ENCODE data around the gene HNRNPF. TPM values are rescaled to one million over a fixed set of nuclear protein-coding genes. Genes with fewer than 3 reads are reported as not detected.

The HNRNPF gene
- total RNA-seq, 4 donors from 2014 or later = 154 to 229 (median 189) TPM

GRCh38 chr10:43384252-43385221 is 24.4 kb downstream of the HNRNPF start:
- peaks cover 7 to 50% (median 29%) of the 10 kb centered on the region in 3 donors for H3K36me3 ChIP-seq
- H3K27me3 ChIP-seq = no peaks in the 10 kb centered on the region
- no peak overlapping the region for H3K4me3 ChIP-seq
- TF ChIP-seq, protein P1, sequence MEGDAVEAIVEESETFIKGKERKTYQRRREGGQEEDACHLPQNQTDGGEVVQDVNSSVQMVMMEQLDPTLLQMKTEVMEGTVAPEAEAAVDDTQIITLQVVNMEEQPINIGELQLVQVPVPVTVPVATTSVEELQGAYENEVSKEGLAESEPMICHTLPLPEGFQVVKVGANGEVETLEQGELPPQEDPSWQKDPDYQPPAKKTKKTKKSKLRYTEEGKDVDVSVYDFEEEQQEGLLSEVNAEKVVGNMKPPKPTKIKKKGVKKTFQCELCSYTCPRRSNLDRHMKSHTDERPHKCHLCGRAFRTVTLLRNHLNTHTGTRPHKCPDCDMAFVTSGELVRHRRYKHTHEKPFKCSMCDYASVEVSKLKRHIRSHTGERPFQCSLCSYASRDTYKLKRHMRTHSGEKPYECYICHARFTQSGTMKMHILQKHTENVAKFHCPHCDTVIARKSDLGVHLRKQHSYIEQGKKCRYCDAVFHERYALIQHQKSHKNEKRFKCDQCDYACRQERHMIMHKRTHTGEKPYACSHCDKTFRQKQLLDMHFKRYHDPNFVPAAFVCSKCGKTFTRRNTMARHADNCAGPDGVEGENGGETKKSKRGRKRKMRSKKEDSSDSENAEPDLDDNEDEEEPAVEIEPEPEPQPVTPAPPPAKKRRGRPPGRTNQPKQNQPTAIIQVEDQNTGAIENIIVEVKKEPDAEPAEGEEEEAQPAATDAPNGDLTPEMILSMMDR (IDR thresholded peaks at IDR 0.05) = no peak
- no peak for TF ChIP-seq POLR2A (IDR thresholded peaks at IDR 0.05)
- intact Hi-C loops (cut with DNase I) = no loop called here
- H3K9me3 ChIP-seq = no peaks in the 10 kb centered on the region
- H3K27ac ChIP-seq = no peak overlapping the region
- 82 to 85% methylated on average over 10 of the region's 10 CpGs for WGBS, 2 donors
- no peak for DNase-seq
- no peaks in the 10 kb centered on the region for H3K4me1 ChIP-seq

GRCh38 chr10:43383204-43383971 is 25.6 kb downstream of the HNRNPF start:
- 51 to 73% methylated on average over 9 to 14 of the region's 14 CpGs for WGBS, 2 donors
- intact Hi-C loops (cut with DNase I) = no loop called here
- peaks cover 7 to 38% (median 25%) of the 10 kb centered on the region in 3 donors for H3K36me3 ChIP-seq
- no peaks in the 10 kb centered on the region for H3K4me1 ChIP-seq
- H3K27me3 ChIP-seq = no peaks in the 10 kb centered on the region
- no peak for DNase-seq
- H3K9me3 ChIP-seq = no peaks in the 10 kb centered on the region
- H3K27ac ChIP-seq = no peak overlapping the region
- no peak for TF ChIP-seq POLR2A (IDR thresholded peaks at IDR 0.05)
- TF ChIP-seq, protein P1 (IDR thresholded peaks at IDR 0.05) = no peak
- H3K4me3 ChIP-seq = no peak overlapping the region

GRCh38 chr10:43380610-43381222 is 28.3 kb downstream of the HNRNPF start:
- Histone ChIP-seq H3K27me3 (no peaks in the 10 kb centered on the region), H3K4me1 (no peaks in the 10 kb centered on the region), H3K4me3 (no peak overlapping the region), H3K27ac (no peak overlapping the region), H3K36me3 (peaks cover 0 to 12% (median 0%) of the 10 kb centered on the region in 3 donors), H3K9me3 (no peaks in the 10 kb centered on the region)
- no peak for DNase-seq
- WGBS, 2 donors = 50 to 85% methylated on average over 1 to 5 of the region's 5 CpGs
- intact Hi-C loops (cut with DNase I) = no loop called here
- TF ChIP-seq, protein P1 (IDR thresholded peaks at IDR 0.05) = peak in 1 of 6 experiments; percentile 26
- TF ChIP-seq POLR2A (IDR thresholded peaks at IDR 0.05) = no peak

- H3K4me1 ChIP-seq = no peaks in the 10 kb centered on the region
- TF ChIP-seq, protein P1 (IDR thresholded peaks at IDR 0.05) = no peak
- TF ChIP-seq POLR2A (IDR thresholded peaks at IDR 0.05) = no peak
- no peak overlapping the region for H3K4me3 ChIP-seq
- H3K27ac ChIP-seq = no peak overlapping the region
- no peaks in the 10 kb centered on the region for H3K27me3 ChIP-seq
- no peaks in the 10 kb centered on the region for H3K36me3 ChIP-seq
- WGBS, 2 donors = 61 to 94% methylated on average over 6 to 10 of the region's 13 CpGs
- no peak for DNase-seq
- H3K9me3 ChIP-seq = no peaks in the 10 kb centered on the region
- intact Hi-C loops (cut with DNase I) = no loop called here
Measured at GRCh38 chr10:43377424-43377883, 31.5 kb downstream of the HNRNPF start.

Measured in esophagus squamous epithelium (tissue), 5 donors.